NCI-H1694 (cell line): ENCODE measurements around the gene THBS2.
"Not testable (repeated sequence)": the region's sequence is repeated elsewhere in the genome, so short reads cannot be mapped to it uniquely, and the experiment has no call there.

Source experiments
- DNase-seq: peaks from one replicate; lab custom pipeline; 2025; lab: John Stamatoyannopoulos, UW

Gene THBS2

GRCh38 chr6:169208011-169208410 is 45.6 kb downstream of the THBS2 start:
- DNase-seq: no peak

- no peak for DNase-seq
These were observed 46.2 kb downstream of the THBS2 start for GRCh38 chr6:169207482-169207881.

GRCh38 chr6:169205176-169206160 is 48.2 kb downstream of the THBS2 start:
- no peak for DNase-seq

- DNase-seq: no peak
These were observed 49.5 kb downstream of the THBS2 start for GRCh38 chr6:169204167-169204566.

- DNase-seq: no peak
These were observed 51.7 kb downstream of the THBS2 start for GRCh38 chr6:169201985-169202384.

- DNase-seq: no peak
These were observed 52.6 kb downstream of the THBS2 start for GRCh38 chr6:169200893-169201514.

GRCh38 chr6:169199625-169200335 is 53.9 kb downstream of the THBS2 start:
- DNase-seq: no peak

GRCh38 chr6:169198885-169199284 is 54.8 kb downstream of the THBS2 start:
- DNase-seq: no peak

GRCh38 chr6:169197929-169198328 is 55.7 kb downstream of the THBS2 start:
- DNase-seq: not testable (repeated sequence)

GRCh38 chr6:169196279-169196678 is 57.4 kb downstream of the THBS2 start:
- not testable (repeated sequence) for DNase-seq

GRCh38 chr6:169194737-169195136 is 58.9 kb downstream of the THBS2 start:
- DNase-seq: no peak

GRCh38 chr6:169190970-169191369 is 62.7 kb downstream of the THBS2 start:
- no peak for DNase-seq

GRCh38 chr6:169190144-169190584 is 63.5 kb downstream of the THBS2 start:
- no peak for DNase-seq

- DNase-seq: no peak
These were observed 64.0 kb downstream of the THBS2 start for GRCh38 chr6:169189686-169190085.

GRCh38 chr6:169189182-169189581 is 64.5 kb downstream of the THBS2 start:
- no peak for DNase-seq

- no peak for DNase-seq
These were observed 65.2 kb downstream of the THBS2 start for GRCh38 chr6:169188475-169188874.

- no peak for DNase-seq
These were observed 65.6 kb downstream of the THBS2 start for GRCh38 chr6:169188051-169188470.

- no peak for DNase-seq
These were observed 67.0 kb downstream of the THBS2 start for GRCh38 chr6:169186496-169187169.

- DNase-seq: no peak
These were observed 67.8 kb downstream of the THBS2 start for GRCh38 chr6:169185692-169186485.

- no peak for DNase-seq
These were observed 68.6 kb downstream of the THBS2 start for GRCh38 chr6:169185011-169185521.

GRCh38 chr6:169184419-169184818 is 69.2 kb downstream of the THBS2 start:
- no peak for DNase-seq
